ENCODE measurements around the gene TLR7.

Gene TLR7

GRCh38 chrX:12866451-12867377 lies at the start of gene TLR7:
Gene TLR7 (plus strand): TSS chrX:12867072. CDS start chrX:12867579, 507 bp downstream.
- no peak for DNase-seq (ENCODE audit: low read depth in 2 of 2)

GRCh38 chrX:12817528-12817927 lies 49.3 kb upstream of the TLR7 start:
- DNase-seq (ENCODE audit: low read depth in 2 of 2) = no peak

DNA sequence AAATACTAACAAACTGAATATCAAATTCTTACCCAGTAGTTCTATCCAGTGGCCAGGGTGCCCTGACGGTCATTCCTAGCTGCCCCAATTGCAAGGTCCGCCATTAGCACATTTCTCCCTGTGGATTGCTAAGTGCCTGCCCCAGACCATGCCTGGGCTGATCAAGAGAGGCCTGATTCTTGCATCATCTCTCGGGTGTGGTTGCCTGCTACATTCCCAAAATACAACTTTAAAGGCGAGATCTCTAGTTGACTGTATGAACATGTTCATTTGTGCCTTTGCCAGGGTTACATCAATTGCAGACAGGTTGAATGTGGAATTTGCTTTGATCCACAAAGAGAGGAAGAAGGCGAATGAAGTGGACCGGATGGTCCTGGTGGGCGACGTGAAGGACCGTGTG lies 47.6 kb upstream of the TLR7 start:
- no peak for DNase-seq (ENCODE audit: low read depth in 2 of 2)

- DNase-seq (ENCODE audit: low read depth in 2 of 2) = no peak
Observed at GRCh38 chrX:12820737-12821136, 46.1 kb upstream of the TLR7 start.

DNA sequence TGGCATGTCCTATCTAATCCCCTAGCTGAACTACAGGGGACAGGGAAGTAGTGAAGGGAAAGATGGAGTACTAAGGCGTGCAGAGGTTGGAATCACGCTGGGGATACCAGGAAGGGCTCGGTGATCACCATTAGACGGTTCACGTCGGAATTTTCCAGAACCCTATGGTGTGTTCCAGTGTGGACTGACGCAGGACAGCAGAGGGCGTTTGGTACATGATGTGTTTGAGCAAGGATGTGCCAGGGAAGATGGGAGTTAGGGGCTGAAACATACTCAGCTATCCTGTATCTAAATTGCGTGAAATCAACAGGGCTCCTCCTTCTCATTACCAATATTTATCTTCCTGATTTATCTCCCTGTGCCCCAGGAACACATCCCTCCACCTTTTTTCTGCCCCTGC lies 41.9 kb upstream of the TLR7 start:
- DNase-seq (ENCODE audit: low read depth in 2 of 2) = no peak

GRCh38 chrX:12825801-12826200 lies 41.1 kb upstream of the TLR7 start:
- DNase-seq (ENCODE audit: low read depth in 2 of 2) = no peak

DNA sequence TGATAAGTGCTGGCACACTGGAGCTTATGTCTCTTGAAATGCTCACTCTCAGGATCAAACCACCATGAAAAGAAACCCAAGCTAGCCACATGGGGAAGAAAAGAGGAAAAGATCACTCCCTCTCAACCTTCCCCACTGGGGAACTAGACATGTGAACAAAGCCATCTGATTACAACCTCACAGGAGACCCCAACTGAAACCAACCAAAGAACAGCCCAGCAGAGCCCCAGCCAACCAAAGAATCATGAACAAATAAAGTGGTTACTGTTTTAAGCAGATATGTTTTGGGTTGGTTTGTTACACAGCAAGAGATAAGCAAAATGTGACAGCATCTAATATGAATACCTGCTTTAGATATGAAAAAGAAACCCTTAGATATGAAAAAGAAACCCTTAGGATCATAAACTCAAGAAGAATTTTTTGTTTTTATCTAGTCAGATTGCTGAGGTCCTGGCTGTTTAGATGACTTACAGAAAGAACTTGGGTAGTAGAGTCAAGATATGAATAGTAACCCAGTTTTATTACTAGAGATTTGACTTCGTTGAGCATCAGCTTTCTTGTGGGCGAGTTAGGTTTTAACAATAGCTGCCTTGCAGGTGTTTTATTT lies 23.7 kb upstream of the TLR7 start:
- DNase-seq (ENCODE audit: low read depth in 2 of 2) = no peak

- no peak for DNase-seq (ENCODE audit: low read depth in 2 of 2)
Observed at GRCh38 chrX:12843668-12844279, 23.1 kb upstream of the TLR7 start.

DNA sequence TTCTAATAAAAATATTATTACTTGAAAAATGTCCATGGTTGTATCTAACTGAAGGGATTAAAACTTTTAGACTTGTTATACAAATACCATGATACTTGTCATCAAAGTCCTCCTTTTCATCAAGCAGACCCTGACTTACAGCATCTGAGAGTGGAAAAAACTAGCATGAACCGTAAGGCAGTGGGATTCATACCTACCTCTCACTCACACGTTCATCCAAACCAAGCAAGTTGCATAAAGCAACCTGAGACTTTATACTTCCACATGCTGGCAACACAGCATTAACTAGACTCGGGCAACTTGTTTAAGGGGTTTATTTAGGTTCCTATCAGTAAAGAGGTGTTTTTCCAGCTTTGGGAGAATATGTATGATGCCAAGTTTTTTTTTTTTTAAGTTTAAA lies 22.6 kb upstream of the TLR7 start:
- DNase-seq (ENCODE audit: low read depth in 2 of 2) = no peak

DNA sequence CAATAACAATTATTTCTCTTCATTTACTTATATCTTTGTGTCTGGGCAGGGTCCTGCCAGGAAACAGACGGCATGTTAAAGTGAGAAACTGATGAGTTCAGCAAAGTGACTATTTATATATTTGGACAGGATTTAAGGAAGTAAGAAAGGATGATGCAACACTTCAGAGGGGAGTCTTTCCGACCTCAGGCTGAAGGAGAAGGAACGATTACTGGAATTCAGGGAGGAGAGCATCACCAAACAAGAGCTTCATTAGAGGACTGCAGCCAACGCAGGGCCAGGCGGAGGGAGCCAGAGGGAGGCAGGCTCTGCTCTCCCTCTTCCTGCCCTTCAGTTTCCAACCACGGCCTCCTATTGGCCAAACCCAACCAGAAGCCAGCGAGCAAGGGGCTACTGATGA lies 1.5 kb upstream of the TLR7 start:
- no peak for DNase-seq (ENCODE audit: low read depth in 2 of 2)

- DNase-seq (ENCODE audit: low read depth in 2 of 2) = no peak
Observed at GRCh38 chrX:12867685-12868084, 813 bp downstream of the TLR7 start.

GRCh38 chrX:12868747-12869146 lies 1.9 kb downstream of the TLR7 start:
- no peak for DNase-seq (ENCODE audit: low read depth in 2 of 2)

- DNase-seq (ENCODE audit: low read depth in 2 of 2) = no peak
Observed at GRCh38 chrX:12871257-12871656, 4.4 kb downstream of the TLR7 start.

DNA sequence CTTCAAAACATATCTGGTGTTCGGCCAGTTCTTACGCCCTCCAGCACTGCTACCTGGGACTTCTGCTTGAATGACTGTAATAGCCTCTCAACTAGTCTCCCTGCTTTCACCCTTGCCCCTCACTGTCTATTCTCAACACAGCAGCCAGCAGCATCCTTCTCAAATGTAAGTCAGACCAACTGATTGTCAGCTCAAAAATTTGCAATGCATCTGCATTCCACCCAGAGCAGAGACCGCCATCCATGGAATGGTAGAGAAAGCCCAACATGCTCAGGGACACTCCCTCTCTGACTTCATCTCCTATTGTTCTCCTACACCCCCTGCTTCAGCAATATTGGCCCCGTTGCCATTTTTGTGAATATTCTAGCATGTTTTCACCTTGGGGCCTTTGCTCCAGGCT lies 5.9 kb downstream of the TLR7 start:
- DNase-seq (ENCODE audit: low read depth in 2 of 2) = no peak

DNA sequence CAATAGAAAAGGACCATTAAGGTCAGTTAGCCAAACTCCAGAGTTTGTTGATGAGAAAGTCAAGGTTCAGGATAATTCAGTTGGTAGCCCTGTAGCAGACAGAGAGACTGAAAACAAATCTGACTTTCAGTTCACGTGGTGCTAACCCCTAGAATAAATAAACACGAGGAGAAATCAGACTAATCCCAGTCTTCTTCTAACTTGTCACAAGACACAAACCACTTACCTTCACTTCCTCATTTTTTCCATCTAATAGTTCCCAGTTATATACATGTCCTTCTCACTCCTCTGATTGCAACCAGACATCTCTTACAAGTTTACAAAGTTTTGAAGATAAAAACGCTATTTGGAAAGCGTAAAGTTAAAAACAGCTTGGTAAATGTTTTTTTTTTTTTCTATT lies 7.7 kb downstream of the TLR7 start:
- no peak for DNase-seq (ENCODE audit: low read depth in 2 of 2)

- no peak for DNase-seq (ENCODE audit: low read depth in 2 of 2)
Observed at GRCh38 chrX:12877386-12877785, 10.5 kb downstream of the TLR7 start.

GRCh38 chrX:12878536-12878935 lies 11.7 kb downstream of the TLR7 start:
- no peak for DNase-seq (ENCODE audit: low read depth in 2 of 2)

- no peak for DNase-seq (ENCODE audit: low read depth in 2 of 2)
Observed at GRCh38 chrX:12881914-12882313, 15.0 kb downstream of the TLR7 start.

DNA sequence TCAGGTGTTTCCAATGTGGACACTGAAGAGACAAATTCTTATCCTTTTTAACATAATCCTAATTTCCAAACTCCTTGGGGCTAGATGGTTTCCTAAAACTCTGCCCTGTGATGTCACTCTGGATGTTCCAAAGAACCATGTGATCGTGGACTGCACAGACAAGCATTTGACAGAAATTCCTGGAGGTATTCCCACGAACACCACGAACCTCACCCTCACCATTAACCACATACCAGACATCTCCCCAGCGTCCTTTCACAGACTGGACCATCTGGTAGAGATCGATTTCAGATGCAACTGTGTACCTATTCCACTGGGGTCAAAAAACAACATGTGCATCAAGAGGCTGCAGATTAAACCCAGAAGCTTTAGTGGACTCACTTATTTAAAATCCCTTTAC lies 18.6 kb downstream of the TLR7 start:
- no peak for DNase-seq (ENCODE audit: low read depth in 2 of 2)

DNA sequence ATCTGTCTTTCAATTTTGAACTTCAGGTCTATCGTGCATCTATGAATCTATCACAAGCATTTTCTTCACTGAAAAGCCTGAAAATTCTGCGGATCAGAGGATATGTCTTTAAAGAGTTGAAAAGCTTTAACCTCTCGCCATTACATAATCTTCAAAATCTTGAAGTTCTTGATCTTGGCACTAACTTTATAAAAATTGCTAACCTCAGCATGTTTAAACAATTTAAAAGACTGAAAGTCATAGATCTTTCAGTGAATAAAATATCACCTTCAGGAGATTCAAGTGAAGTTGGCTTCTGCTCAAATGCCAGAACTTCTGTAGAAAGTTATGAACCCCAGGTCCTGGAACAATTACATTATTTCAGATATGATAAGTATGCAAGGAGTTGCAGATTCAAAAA lies 19.7 kb downstream of the TLR7 start:
- no peak for DNase-seq (ENCODE audit: low read depth in 2 of 2)

- no peak for DNase-seq (ENCODE audit: low read depth in 2 of 2)
Observed at GRCh38 chrX:12887141-12887540, 20.3 kb downstream of the TLR7 start.

GRCh38 chrX:12887767-12888166 lies 20.9 kb downstream of the TLR7 start:
- no peak for DNase-seq (ENCODE audit: low read depth in 2 of 2)

GRCh38 chrX:12890467-12890866 lies 23.6 kb downstream of the TLR7 start:
- no peak for DNase-seq (ENCODE audit: low read depth in 2 of 2)

All from stimulated activated CD4-positive, alpha-beta T cell treated with anti-CD3 and anti-CD28 coated beads, Interleukin-1b, Interleukin-23, amount 100 ng/mL, for 1 hour (primary cell).